Muscle layer of duodenum (tissue), 2 donors: ENCODE data around the gene ENKD1.
A peak's percentile ranks its signal among the peaks of the same experiment; 100 is the strongest.
"Not testable (repeated sequence)": the region's sequence is repeated elsewhere in the genome, so short reads cannot be mapped to it uniquely, and the experiment has no call there.

Experiments
- H3K27ac ChIP-seq: one replicate; pipeline ENCODE4 v1.7.0; 2013; ENCODE audit warnings: mild to moderate bottlenecking, low read length
- H3K27me3 ChIP-seq: one replicate; pipeline ENCODE4 v1.7.0; 2013; ENCODE audit warnings: low read depth, mild to moderate bottlenecking, control low read depth, low read length
- H3K36me3 ChIP-seq, 2 donors: one replicate each; pipeline ENCODE4 v1.7.0; 2013; ENCODE audit warnings: low read length in 2 of 2, control low read depth in 1 of 2, mild to moderate bottlenecking in 1 of 2; ENCODE audit not compliant: insufficient read depth in 2 of 2, control insufficient read depth in 1 of 2
- H3K4me1 ChIP-seq, 2 donors: one replicate each; pipeline ENCODE4 v1.7.0; 2013; ENCODE audit warnings: low read length in 2 of 2, mild to moderate bottlenecking in 2 of 2, control low read depth in 1 of 2, moderate library complexity in 1 of 2; ENCODE audit not compliant: insufficient read depth in 2 of 2, control insufficient read depth in 1 of 2
- H3K4me3 ChIP-seq, 2 donors: one replicate each; pipeline ENCODE4 v1.7.0; 2013; ENCODE audit warnings: low read length in 2 of 2, low read depth in 1 of 2, mild to moderate bottlenecking in 1 of 2
- H3K9me3 ChIP-seq, 2 donors: one replicate each; pipeline ENCODE4 v1.7.0; 2013; ENCODE audit warnings: low read length in 2 of 2, control low read depth in 1 of 2, mild to moderate bottlenecking in 1 of 2; ENCODE audit not compliant: control insufficient read depth in 1 of 2
- donor health status: healthy.

ENKD1 gene

DNA sequence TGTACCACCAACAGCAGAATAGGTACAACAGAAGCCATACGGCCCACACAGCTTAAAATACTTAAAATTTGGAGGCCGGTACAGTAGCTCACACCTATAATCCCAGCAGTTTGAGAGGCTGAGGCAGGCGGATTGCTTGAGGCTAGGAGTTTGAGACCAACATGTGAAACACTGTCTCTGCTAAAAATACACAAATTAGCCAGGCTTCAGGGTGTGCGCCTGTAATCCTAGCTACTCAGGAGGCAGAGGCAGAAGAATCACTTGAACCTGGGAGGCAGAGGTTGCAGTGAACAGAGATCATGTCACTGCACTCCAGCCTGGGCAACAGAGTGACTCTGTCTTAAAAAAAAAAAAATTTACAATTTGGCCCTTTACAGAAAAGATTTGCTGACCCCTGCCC lies 35.6 kb upstream of the ENKD1 start:
- H3K27ac ChIP-seq = no peak overlapping the region
- no peaks in the 10 kb centered on the region for H3K36me3 ChIP-seq
- no peak overlapping the region for H3K4me3 ChIP-seq
- no peaks in the 10 kb centered on the region for H3K27me3 ChIP-seq
- H3K9me3 ChIP-seq = no peaks in the 10 kb centered on the region
- H3K4me1 ChIP-seq = no peaks in the 10 kb centered on the region

GRCh38 chr16:67701420-67701819 lies 34.9 kb upstream of the ENKD1 start:
- H3K27me3 ChIP-seq = no peaks in the 10 kb centered on the region
- no peaks in the 10 kb centered on the region for H3K36me3 ChIP-seq
- H3K4me3 ChIP-seq = no peak overlapping the region
- H3K4me1 ChIP-seq = no peaks in the 10 kb centered on the region
- H3K27ac ChIP-seq = no peak overlapping the region
- no peaks in the 10 kb centered on the region for H3K9me3 ChIP-seq

GRCh38 chr16:67699265-67699664 lies 32.7 kb upstream of the ENKD1 start:
- no peaks in the 10 kb centered on the region for H3K36me3 ChIP-seq
- H3K4me3 ChIP-seq = no peak overlapping the region
- H3K27me3 ChIP-seq = no peaks in the 10 kb centered on the region
- H3K9me3 ChIP-seq = no peaks in the 10 kb centered on the region
- no peak overlapping the region for H3K27ac ChIP-seq
- H3K4me1 ChIP-seq = no peaks in the 10 kb centered on the region

DNA sequence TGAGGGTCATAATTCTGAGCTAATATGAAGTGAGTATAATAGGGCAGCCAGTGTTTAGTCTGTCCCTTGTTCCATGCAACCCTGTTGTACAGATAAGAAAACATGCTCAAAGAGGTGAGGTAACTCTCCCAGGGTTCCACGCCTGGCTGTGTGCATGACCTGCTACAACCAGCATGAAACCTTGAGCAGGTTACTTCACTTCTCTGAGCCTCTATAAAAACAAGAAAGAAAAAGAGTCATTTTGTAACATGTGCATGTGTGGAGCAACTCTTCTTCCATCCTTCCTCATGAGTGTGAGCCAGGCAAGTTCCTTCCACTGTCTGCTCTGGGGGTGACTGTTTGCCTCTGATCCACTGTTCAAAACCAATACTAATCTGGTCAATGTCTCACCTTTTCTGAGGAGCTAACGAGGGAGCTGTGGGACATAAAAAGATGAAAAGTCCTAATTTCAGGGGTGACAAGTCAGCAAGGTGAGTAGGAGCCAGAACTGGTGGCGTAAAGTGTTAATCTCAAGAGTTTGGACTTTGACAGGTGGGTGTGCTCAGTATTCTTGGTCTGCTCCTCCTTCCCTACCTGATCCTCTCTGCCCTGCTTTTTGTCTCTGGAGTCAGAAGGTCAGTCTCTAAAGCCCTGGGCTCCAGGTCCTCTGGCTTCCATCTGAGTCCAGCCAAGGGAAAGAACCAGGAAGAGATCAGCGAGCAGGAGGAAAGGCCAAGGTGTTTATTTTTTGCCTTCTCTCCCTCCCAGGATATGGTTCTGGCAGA lies 31.1 kb upstream of the ENKD1 start:
- Histone ChIP-seq H3K27me3 (no peaks in the 10 kb centered on the region), H3K4me1 (no peaks in the 10 kb centered on the region), H3K36me3 (no peaks in the 10 kb centered on the region), H3K27ac (no peak overlapping the region), H3K9me3 (no peaks in the 10 kb centered on the region), H3K4me3 (no peak overlapping the region)

GRCh38 chr16:67694611-67695010 lies 28.1 kb upstream of the ENKD1 start:
- no peaks in the 10 kb centered on the region for H3K36me3 ChIP-seq
- H3K4me3 ChIP-seq = no peak overlapping the region
- H3K27me3 ChIP-seq = no peaks in the 10 kb centered on the region
- H3K27ac ChIP-seq = no peak overlapping the region
- no peaks in the 10 kb centered on the region for H3K4me1 ChIP-seq
- H3K9me3 ChIP-seq = no peaks in the 10 kb centered on the region

GRCh38 chr16:67693517-67694285 lies 27.2 kb upstream of the ENKD1 start:
- H3K4me1 ChIP-seq, H3K36me3 ChIP-seq, H3K4me3 ChIP-seq, H3K27me3 ChIP-seq, H3K27ac ChIP-seq, H3K9me3 ChIP-seq: not testable (repeated sequence)

- no peaks in the 10 kb centered on the region for H3K4me1 ChIP-seq
- peak overlapping the region; percentile 16 for H3K27ac ChIP-seq
- no peaks in the 10 kb centered on the region for H3K27me3 ChIP-seq
- H3K4me3 ChIP-seq = no peak overlapping the region
- H3K9me3 ChIP-seq = no peaks in the 10 kb centered on the region
- H3K36me3 ChIP-seq = peaks cover 13 to 15% of the 10 kb centered on the region in 2 donors
Measured at GRCh38 chr16:67685388-67686112, 19.0 kb upstream of the ENKD1 start.

- Histone ChIP-seq H3K4me1 (no peaks in the 10 kb centered on the region), H3K9me3 (no peaks in the 10 kb centered on the region), H3K27ac (no peak overlapping the region), H3K27me3 (no peaks in the 10 kb centered on the region), H3K36me3 (peaks cover 13 to 15% of the 10 kb centered on the region in 2 donors), H3K4me3 (no peak overlapping the region)
Measured at GRCh38 chr16:67683767-67684166, 17.2 kb upstream of the ENKD1 start.

GRCh38 chr16:67679935-67680897 lies 13.7 kb upstream of the ENKD1 start:
- Histone ChIP-seq H3K27me3 (no peaks in the 10 kb centered on the region), H3K27ac (no peak overlapping the region), H3K36me3 (peaks cover 11 to 12% of the 10 kb centered on the region in 2 donors), H3K4me3 (no peak overlapping the region), H3K4me1 (peaks cover 0 to 3% of the 10 kb centered on the region in 2 donors), H3K9me3 (no peaks in the 10 kb centered on the region)

DNA sequence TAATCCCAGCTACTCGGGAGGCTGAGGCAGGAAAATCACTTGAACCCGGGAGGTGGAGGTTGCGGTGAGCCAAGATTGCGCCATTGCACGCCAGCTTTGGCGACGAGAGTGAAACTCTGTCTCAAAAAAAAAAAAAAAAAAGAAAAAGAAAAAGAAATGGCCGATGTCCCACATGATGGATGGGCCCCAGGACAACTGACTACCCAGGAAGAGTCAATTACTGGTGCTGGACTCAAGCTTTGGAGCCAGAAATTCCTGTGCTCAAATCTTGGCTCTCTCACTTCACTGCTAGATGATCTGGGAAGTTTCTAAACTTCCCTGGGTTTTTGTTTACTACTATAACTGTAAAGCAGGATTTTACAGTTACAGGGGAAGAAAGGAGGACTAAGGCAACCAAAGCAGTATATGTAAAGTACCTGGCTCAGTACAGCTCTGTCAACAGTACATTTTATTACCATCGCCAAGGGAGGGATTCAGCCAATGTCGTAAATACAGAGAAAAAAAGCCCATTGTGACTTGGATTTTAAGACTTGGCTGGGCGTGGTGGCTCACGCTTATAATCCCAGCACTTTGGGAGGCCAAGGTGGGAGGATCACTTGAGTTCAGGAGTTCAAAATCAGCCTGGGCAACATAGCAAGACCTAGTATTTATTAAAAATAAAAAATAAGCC lies 11.9 kb upstream of the ENKD1 start:
- H3K27ac ChIP-seq = no peak overlapping the region
- peaks cover 0 to under 1% of the 10 kb centered on the region in 2 donors for H3K36me3 ChIP-seq
- no peaks in the 10 kb centered on the region for H3K27me3 ChIP-seq
- no peak overlapping the region for H3K4me3 ChIP-seq
- H3K4me1 ChIP-seq = peaks cover 3 to 4% of the 10 kb centered on the region in 2 donors
- H3K9me3 ChIP-seq = no peaks in the 10 kb centered on the region
